ENCODE results near the gene SNURF.
"Not testable (repeated sequence)": the region's sequence is repeated elsewhere in the genome, so short reads cannot be mapped to it uniquely, and the experiment has no call there.

Gene SNURF

DNA sequence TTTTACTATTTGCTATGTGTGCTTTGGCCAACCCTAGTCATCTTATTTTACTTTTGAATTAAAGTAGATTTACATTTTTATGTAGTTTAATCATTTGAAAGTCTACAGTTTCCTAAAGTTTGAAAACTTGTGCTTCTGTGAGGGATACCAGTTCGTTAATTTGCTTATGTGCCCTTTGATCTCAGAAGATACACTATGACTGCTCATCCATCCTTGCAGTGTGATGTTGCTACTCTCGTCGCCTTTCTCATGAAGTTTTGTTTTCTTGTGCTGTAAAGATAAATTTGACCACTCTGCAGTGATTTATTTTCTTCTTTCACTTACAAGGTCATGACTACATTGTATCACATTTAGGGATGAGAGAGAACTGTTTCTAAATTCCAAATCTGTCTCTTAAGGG is 16.3 kb downstream of the SNURF start:
- no peak for DNase-seq (ENCODE audit: low read depth in 2 of 2)

DNA sequence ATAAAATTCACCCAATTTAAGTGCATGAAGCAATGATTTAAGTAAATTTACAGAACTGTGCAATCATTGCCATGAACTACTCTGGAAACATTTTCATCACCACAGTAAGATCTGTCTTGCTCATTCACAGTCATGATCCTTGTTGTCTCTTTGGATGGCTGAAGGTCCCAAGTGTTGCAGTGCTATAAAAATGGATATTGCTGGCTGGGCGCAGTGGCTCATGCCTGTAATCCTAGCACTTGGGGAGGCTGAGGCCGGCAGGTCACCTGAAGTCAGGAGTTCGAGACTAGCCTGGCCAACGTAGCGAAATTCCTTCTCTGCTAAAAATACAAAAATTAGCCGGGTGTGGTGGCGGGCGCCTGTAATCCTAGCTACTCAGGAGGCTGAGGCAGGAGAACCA is 17.0 kb downstream of the SNURF start:
- DNase-seq (ENCODE audit: low read depth in 2 of 2) = no peak

DNA sequence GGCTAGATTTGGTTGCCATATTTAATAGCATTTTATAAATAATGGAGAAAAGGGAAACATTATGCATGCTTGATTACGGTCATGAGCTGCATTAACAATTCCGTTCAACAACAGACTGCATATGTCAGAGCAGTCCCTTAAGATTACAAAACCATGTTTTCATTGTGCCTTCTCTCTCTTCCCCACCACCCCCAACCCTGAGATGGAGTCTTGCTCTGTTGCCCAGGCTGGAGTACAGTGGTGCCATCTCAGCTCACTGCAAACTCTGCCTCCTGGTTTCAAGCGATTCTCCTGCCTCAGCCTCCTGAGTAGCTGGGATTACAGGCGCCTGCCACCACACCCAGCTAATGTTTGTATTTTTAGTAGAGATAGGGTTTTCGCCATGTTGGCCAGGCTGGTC is 17.9 kb downstream of the SNURF start:
- DNase-seq (ENCODE audit: low read depth in 2 of 2) = not testable (repeated sequence)

DNA sequence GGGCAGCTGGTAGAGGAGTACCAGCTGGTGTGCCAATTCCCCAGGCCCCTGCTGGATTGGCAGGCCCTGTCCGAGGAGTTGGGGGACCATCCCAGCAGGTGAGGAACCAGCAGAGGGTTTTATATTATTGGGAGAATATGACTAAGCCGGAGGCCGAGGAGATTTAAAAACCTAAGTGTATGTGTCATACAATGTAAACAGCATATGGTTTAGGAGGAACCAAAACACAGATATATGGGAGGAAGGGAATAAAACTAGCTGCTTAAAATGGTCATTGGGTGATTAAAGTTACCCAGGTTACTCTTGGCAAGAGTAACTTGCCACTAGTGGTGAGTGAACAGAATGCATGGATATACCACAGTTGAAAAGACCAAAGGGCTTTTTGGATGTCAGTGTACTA is 22.1 kb downstream of the SNURF start:
- no peak for DNase-seq (ENCODE audit: low read depth in 2 of 2)

DNA sequence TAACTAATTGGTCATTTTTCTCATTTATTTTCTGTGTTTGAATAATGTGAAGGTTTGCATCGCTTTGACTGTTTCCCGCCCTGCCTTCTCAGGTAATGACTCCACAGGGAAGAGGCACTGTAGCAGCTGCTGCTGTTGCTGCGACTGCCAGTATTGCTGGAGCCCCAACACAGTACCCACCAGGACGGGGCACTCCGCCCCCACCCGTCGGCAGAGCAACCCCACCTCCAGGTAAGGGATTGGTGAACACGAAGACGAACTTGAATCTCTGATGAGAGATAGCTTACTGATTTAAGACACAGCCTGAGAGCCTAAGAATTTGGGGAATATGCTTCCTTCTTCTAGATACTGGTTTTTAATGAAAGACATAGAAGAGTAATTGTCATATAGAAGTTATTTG is 22.9 kb downstream of the SNURF start:
- no peak for DNase-seq (ENCODE audit: low read depth in 2 of 2)

DNA sequence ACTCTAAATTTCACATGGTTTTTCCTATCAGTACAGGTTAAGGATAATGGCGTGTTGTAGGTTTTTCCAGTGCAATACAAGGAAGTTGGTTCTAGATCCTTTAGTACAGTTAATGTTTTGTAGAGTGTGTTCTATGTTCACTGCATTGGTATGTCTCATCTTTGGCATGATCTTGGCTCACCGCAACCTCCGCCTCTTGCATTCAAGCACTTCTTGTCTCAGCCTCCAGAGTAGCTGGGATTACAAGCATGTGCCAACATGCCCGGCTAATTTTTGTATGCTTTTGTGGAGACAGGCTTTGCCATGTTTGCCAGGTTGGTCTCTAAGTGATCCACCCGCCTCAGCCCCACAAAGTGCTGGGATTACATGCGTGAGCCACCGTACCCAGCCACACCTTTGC is 30.4 kb downstream of the SNURF start:
- no peak for DNase-seq (ENCODE audit: low read depth in 2 of 2)

DNA sequence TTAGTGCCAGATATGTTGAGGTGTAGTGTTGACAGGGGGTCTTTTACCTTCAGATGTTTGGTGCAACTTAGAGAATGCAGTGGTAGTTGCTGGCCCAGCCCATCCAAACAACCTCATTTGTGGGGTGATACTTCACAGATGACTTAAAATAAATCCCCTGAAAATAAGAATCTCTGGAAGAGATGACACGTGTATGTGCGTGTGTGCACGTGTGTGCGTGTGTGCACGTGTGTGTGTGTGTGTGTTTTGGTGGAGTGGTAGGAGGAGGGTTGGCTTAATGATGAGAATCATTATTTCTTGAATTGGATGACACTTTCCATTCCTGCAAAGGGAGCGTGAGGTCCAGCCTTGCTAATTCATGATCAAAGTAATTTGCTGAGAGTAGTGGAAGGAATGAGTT is 31.9 kb downstream of the SNURF start:
- no peak for DNase-seq (ENCODE audit: low read depth in 2 of 2)
